ENCODE measurements around the gene HBE1.

DNA sequence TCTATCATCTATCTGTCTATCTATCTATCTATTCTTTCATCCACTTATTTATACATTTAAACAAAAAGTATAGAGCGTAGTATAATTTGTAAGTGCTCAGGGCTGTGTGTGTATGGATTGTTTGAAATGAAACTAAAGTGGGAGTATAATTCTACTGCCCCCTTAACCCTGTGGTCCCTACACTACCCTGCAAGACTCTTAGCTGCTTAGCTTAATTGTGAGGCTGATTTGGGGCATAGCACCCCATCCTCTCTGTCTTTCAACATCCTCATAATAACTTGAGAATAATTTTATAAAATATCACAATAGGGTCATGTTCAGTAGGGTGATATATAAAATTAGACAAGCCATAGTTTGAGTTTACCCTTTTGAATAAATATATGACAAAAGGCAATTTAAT is 20.4 kb upstream of the HBE1 start:
- TF ChIP-seq SREBF2 (CRISPR knock-in tag; IDR thresholded peaks at IDR 0.05) (no peak), MTA1 (IDR thresholded peaks at IDR 0.05; ENCODE audit: borderline replicate concordance) (no peak), CTCF (IDR thresholded peaks at IDR 0.05 in 2 of 3, conservative IDR thresholded peaks at IDR 0.05 in 1 of 3; ENCODE audit: insufficient read depth in 2 of 3, low read depth in 1 of 3, low read length in 3 of 3) (no peak), LARP7 (IDR thresholded peaks at IDR 0.05) (no peak), CHD2 (IDR thresholded peaks at IDR 0.05; ENCODE audit: low read depth, low read length) (no peak), POLR2A (conservative IDR thresholded peaks at IDR 0.05) (no peak), TEAD1 (CRISPR knock-in tag; IDR thresholded peaks at IDR 0.05) (no peak)
- TF ChIP-seq, protein P1, sequence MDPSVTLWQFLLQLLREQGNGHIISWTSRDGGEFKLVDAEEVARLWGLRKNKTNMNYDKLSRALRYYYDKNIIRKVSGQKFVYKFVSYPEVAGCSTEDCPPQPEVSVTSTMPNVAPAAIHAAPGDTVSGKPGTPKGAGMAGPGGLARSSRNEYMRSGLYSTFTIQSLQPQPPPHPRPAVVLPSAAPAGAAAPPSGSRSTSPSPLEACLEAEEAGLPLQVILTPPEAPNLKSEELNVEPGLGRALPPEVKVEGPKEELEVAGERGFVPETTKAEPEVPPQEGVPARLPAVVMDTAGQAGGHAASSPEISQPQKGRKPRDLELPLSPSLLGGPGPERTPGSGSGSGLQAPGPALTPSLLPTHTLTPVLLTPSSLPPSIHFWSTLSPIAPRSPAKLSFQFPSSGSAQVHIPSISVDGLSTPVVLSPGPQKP (CRISPR knock-in tag; IDR thresholded peaks at IDR 0.05), result no peak

Measured in K562 (cell line).